KMS-11 (cell line): ENCODE data around the gene POLN.

Experiments used
- H2AFZ ChIP-seq: fragments of 200-600 bp; sonication (generic); 2 replicates; pipeline ENCODE4 v1.6.1; 2016; ENCODE audit warnings: antibody characterized with exemption, mixed run types, low read depth
- H3K27ac ChIP-seq: fragments of 200-600 bp; sonication (generic); 2 replicates; pipeline ENCODE4 v1.6.1; 2016; ENCODE audit warnings: mild to moderate bottlenecking, mixed run types
- H3K27me3 ChIP-seq: fragments of 200-600 bp; sonication (generic); 2 replicates; pipeline ENCODE4 v1.6.1; 2017; ENCODE audit warnings: mild to moderate bottlenecking, low read depth, mixed run types, moderate library complexity; ENCODE audit not compliant: insufficient read depth
- H3K36me3 ChIP-seq: fragments of 200-600 bp; sonication (generic); 2 replicates; pipeline ENCODE4 v1.6.1; 2017; ENCODE audit warnings: mild to moderate bottlenecking, mixed run types; ENCODE audit not compliant: insufficient read depth
- H3K4me1 ChIP-seq: fragments of 200-600 bp; sonication (generic); 2 replicates; pipeline ENCODE4 v1.6.1; 2016; ENCODE audit warnings: mild to moderate bottlenecking, low read depth, mixed run types; ENCODE audit not compliant: poor library complexity, severe bottlenecking
- H3K4me2 ChIP-seq: fragments of 200-600 bp; sonication (generic); 2 replicates; pipeline ENCODE4 v1.7.0; 2016; ENCODE audit warnings: mild to moderate bottlenecking, mixed run types
- H3K4me3 ChIP-seq: fragments of 200-600 bp; sonication (generic); IDR thresholded peaks from 2 replicates; pipeline ENCODE4 v1.6.1; 2017; ENCODE audit warnings: low read depth, low read length, mixed read lengths; ENCODE audit not compliant: insufficient read depth
- H3K79me2 ChIP-seq: fragments of 200-600 bp; sonication (generic); 2 replicates; pipeline ENCODE4 v1.6.1; 2016; ENCODE audit warnings: low read depth, mixed run types; ENCODE audit not compliant: insufficient read depth
- H3K9ac ChIP-seq: fragments of 200-600 bp; sonication (generic); 2 replicates; pipeline ENCODE4 v1.6.1; 2016; ENCODE audit warnings: mild to moderate bottlenecking, mixed run types
- H4K20me1 ChIP-seq: fragments of 200-600 bp; sonication (generic); 2 replicates; pipeline ENCODE4 v1.6.1; 2016; ENCODE audit warnings: mild to moderate bottlenecking, mixed run types; ENCODE audit not compliant: insufficient read depth
- TF ChIP-seq, protein P1 (sequence below): fragments of 200-600 bp; sonication (generic); conservative IDR thresholded peaks from 2 replicates; pipeline ENCODE4 v1.6.1; 2017; ENCODE audit warnings: low read depth, mild to moderate bottlenecking, antibody characterized with exemption, low read length, moderate library complexity, mixed read lengths

POLN gene

GRCh38 chr4:2247128-2248043, 5.5 kb upstream of the POLN start:
- no peaks in the 10 kb centered on the region for H3K79me2 ChIP-seq
- no peak overlapping the region for H3K27ac ChIP-seq
- H3K4me3 ChIP-seq, result no peak overlapping the region
- no peak overlapping the region for H3K9ac ChIP-seq
- no peaks in the 10 kb centered on the region for H3K27me3 ChIP-seq
- H4K20me1 ChIP-seq, result no peaks in the 10 kb centered on the region
- H3K36me3 ChIP-seq, result no peaks in the 10 kb centered on the region
- no peak overlapping the region for H3K4me2 ChIP-seq
- TF ChIP-seq, protein P1, sequence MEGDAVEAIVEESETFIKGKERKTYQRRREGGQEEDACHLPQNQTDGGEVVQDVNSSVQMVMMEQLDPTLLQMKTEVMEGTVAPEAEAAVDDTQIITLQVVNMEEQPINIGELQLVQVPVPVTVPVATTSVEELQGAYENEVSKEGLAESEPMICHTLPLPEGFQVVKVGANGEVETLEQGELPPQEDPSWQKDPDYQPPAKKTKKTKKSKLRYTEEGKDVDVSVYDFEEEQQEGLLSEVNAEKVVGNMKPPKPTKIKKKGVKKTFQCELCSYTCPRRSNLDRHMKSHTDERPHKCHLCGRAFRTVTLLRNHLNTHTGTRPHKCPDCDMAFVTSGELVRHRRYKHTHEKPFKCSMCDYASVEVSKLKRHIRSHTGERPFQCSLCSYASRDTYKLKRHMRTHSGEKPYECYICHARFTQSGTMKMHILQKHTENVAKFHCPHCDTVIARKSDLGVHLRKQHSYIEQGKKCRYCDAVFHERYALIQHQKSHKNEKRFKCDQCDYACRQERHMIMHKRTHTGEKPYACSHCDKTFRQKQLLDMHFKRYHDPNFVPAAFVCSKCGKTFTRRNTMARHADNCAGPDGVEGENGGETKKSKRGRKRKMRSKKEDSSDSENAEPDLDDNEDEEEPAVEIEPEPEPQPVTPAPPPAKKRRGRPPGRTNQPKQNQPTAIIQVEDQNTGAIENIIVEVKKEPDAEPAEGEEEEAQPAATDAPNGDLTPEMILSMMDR, result no peak
- no peak overlapping the region for H2AFZ ChIP-seq
- H3K4me1 ChIP-seq, result peaks cover 16% of the 10 kb centered on the region

GRCh38 chr4:2246384-2247127, 4.6 kb upstream of the POLN start:
- Histone ChIP-seq H4K20me1 (no peaks in the 10 kb centered on the region), H2AFZ (no peak overlapping the region), H3K4me1 (peaks cover 16% of the 10 kb centered on the region), H3K4me3 (no peak overlapping the region), H3K9ac (no peak overlapping the region), H3K4me2 (no peak overlapping the region), H3K27me3 (no peaks in the 10 kb centered on the region), H3K36me3 (no peaks in the 10 kb centered on the region), H3K27ac (no peak overlapping the region), H3K79me2 (no peaks in the 10 kb centered on the region)
- TF ChIP-seq, protein P1, result no peak

DNA sequence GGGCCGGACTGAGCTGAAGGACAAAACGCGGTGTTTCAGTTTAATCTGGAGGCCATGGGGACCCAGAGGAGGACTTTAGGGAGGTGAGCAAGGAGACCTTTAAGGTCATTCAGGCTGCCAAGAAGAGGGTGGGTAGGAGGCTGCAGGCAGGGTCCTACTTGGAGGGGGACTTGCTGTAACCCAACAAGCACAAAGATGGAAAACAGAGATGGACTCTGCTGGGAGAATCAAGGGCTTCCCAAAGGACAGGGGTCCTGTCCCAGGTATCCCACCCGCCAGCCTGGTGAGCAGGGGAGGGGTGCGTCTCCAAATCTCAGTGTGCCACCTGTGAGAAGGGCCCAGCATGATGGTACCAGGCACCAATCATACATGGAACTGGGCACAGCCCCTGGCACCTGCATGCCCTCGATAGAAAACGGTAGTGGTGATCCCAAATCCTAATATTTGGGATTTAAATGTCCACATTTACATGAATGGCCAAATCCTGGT, 3.9 kb upstream of the POLN start:
- no peak overlapping the region for H2AFZ ChIP-seq
- H3K79me2 ChIP-seq, result peaks cover 6% of the 10 kb centered on the region
- TF ChIP-seq, protein P1, result no peak
- H3K27me3 ChIP-seq, result no peaks in the 10 kb centered on the region
- H3K9ac ChIP-seq, result no peak overlapping the region
- H3K4me1 ChIP-seq, result peaks cover 17% of the 10 kb centered on the region
- H3K27ac ChIP-seq, result no peak overlapping the region
- H3K36me3 ChIP-seq, result no peaks in the 10 kb centered on the region
- no peak overlapping the region for H3K4me3 ChIP-seq
- no peaks in the 10 kb centered on the region for H4K20me1 ChIP-seq
- H3K4me2 ChIP-seq, result no peak overlapping the region

DNA sequence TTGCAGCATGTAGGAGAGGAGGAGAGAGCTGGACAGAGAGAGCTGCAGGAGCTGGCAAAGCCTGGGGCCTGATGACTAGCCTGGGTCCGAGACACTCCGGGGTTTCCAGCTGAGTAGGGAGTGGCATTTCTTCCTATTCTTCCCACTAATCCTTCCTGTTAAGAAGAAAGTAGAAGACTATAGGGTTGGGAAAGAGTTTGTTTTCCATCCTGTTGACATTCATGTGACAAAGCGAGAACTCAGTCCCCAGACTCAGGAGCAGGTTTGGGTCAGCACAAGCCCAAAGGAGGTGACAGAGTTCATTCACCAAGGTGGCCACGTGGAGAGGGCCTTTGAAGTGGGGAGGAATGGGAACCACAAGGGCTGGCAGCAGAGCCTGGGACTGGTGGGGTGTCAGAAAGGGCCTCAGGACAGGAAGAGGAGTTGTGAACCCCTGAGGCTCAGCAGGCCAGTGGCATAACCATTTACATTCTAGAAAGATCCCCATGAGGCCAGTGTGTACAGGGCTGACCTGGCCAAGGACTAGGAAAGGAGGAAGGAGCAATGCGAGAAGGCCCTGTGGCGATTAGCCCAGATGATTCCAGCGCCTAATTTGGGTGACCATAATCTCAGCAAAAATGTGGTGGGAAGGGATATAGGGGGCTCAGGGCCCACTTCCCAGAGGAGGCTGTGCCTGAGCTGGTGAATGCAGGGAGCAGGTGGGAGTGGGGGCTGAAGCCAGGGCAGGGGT, 3.3 kb upstream of the POLN start:
- TF ChIP-seq, protein P1, result no peak
- no peak overlapping the region for H2AFZ ChIP-seq

More for the DNA sequence above, 3.3 kb upstream of the POLN start:
- H3K4me2 ChIP-seq, result no peak overlapping the region
- no peaks in the 10 kb centered on the region for H3K36me3 ChIP-seq
- no peak overlapping the region for H3K4me3 ChIP-seq
- peaks cover 12% of the 10 kb centered on the region for H3K79me2 ChIP-seq
- H3K4me1 ChIP-seq, result peaks cover 23% of the 10 kb centered on the region
- H4K20me1 ChIP-seq, result no peaks in the 10 kb centered on the region
- H3K9ac ChIP-seq, result no peak overlapping the region
- H3K27ac ChIP-seq, result no peak overlapping the region
- H3K27me3 ChIP-seq, result no peaks in the 10 kb centered on the region
